ENCODE data around the gene LRRC2. TPM values are rescaled to one million over a fixed set of nuclear protein-coding genes. Genes with fewer than 3 reads are reported as not detected.

LRRC2 gene
- total RNA-seq, 1 donor from 2014 or later, result not detected

GRCh38 chr3:46536758-46537157, 29.3 kb downstream of the LRRC2 start:
- no peaks in the 10 kb centered on the region for H3K9me3 Mint-ChIP-seq
- Histone ChIP-seq H3K4me3 (no peak overlapping the region), H3K4me2 (no peak overlapping the region), H3K4me1 (no peaks in the 10 kb centered on the region), H3K79me2 (ENCODE audit: low read depth) (no peaks in the 10 kb centered on the region), H3F3A (ENCODE audit: low read depth) (no peaks in the 10 kb centered on the region), H3K27ac (no peak overlapping the region), H3K9ac (no peak overlapping the region), H2AFZ (replicated peaks) (no peak overlapping the region), H3K36me3 (no peaks in the 10 kb centered on the region), H3K9me3 (ENCODE audit: low read depth) (no peaks in the 10 kb centered on the region), H3K27me3 (no peaks in the 10 kb centered on the region), H4K20me1 (ENCODE audit: low read depth) (no peaks in the 10 kb centered on the region)
- no peak for DNase-seq (ENCODE audit: low spot score)
- H3K4me1 Mint-ChIP-seq, result no peaks in the 10 kb centered on the region
- H3K36me3 Mint-ChIP-seq, result no peaks in the 10 kb centered on the region
- no peak overlapping the region for H3K27ac Mint-ChIP-seq
- TF ChIP-seq EZH2phosphoT487 (IDR thresholded peaks at IDR 0.05) (no peak), EZH2 (IDR thresholded peaks at IDR 0.05) (no peak), CTCF (IDR thresholded peaks at IDR 0.05) (no peak)
- H3K27me3 Mint-ChIP-seq (ENCODE audit: insufficient read depth, low read depth), result no peaks in the 10 kb centered on the region
- H3K4me3 Mint-ChIP-seq, result no peak overlapping the region

GRCh38 chr3:46535746-46536145, 30.4 kb downstream of the LRRC2 start:
- TF ChIP-seq EZH2phosphoT487 (IDR thresholded peaks at IDR 0.05) (no peak), CTCF (IDR thresholded peaks at IDR 0.05) (no peak), EZH2 (IDR thresholded peaks at IDR 0.05) (no peak)
- no peaks in the 10 kb centered on the region for H3K36me3 ChIP-seq
- H3K27me3 ChIP-seq, result no peaks in the 10 kb centered on the region
- H4K20me1 ChIP-seq (ENCODE audit: low read depth), result no peaks in the 10 kb centered on the region
- H3K4me3 Mint-ChIP-seq, result no peak overlapping the region
- no peak overlapping the region for H3K27ac Mint-ChIP-seq
- no peaks in the 10 kb centered on the region for H3K79me2 ChIP-seq (ENCODE audit: low read depth)
- H3K4me3 ChIP-seq, result no peak overlapping the region
- no peak overlapping the region for H3K4me2 ChIP-seq
- H3K4me1 Mint-ChIP-seq, result no peaks in the 10 kb centered on the region
- no peak overlapping the region for H2AFZ ChIP-seq (replicated peaks)
- H3K27me3 Mint-ChIP-seq (ENCODE audit: insufficient read depth, low read depth), result no peaks in the 10 kb centered on the region
- H3K27ac ChIP-seq, result no peak overlapping the region
- no peaks in the 10 kb centered on the region for H3K9me3 Mint-ChIP-seq
- H3K4me1 ChIP-seq, result no peaks in the 10 kb centered on the region
- H3F3A ChIP-seq (ENCODE audit: low read depth), result no peaks in the 10 kb centered on the region
- H3K36me3 Mint-ChIP-seq, result no peaks in the 10 kb centered on the region
- no peak overlapping the region for H3K9ac ChIP-seq
- no peak for DNase-seq (ENCODE audit: low spot score)
- no peaks in the 10 kb centered on the region for H3K9me3 ChIP-seq (ENCODE audit: low read depth)

- DNase-seq (ENCODE audit: low spot score), result no peak
- Histone ChIP-seq H3K27ac (no peak overlapping the region), H3K4me2 (no peak overlapping the region), H3K9ac (no peak overlapping the region), H3F3A (ENCODE audit: low read depth) (no peaks in the 10 kb centered on the region), H3K4me1 (no peaks in the 10 kb centered on the region), H3K9me3 (ENCODE audit: low read depth) (no peaks in the 10 kb centered on the region), H3K36me3 (no peaks in the 10 kb centered on the region), H4K20me1 (ENCODE audit: low read depth) (no peaks in the 10 kb centered on the region), H2AFZ (replicated peaks) (no peak overlapping the region), H3K4me3 (no peak overlapping the region), H3K79me2 (ENCODE audit: low read depth) (no peaks in the 10 kb centered on the region), H3K27me3 (no peaks in the 10 kb centered on the region)
- TF ChIP-seq EZH2 (IDR thresholded peaks at IDR 0.05) (no peak), CTCF (IDR thresholded peaks at IDR 0.05) (no peak), EZH2phosphoT487 (IDR thresholded peaks at IDR 0.05) (no peak)
- no peaks in the 10 kb centered on the region for H3K9me3 Mint-ChIP-seq
- no peak overlapping the region for H3K27ac Mint-ChIP-seq
- no peak overlapping the region for H3K4me3 Mint-ChIP-seq
- H3K27me3 Mint-ChIP-seq (ENCODE audit: insufficient read depth, low read depth), result no peaks in the 10 kb centered on the region
- no peaks in the 10 kb centered on the region for H3K4me1 Mint-ChIP-seq
- no peaks in the 10 kb centered on the region for H3K36me3 Mint-ChIP-seq
Measured at GRCh38 chr3:46533091-46533490, 33.0 kb downstream of the LRRC2 start.
